Heart left ventricle (tissue), 13 donors: ENCODE data around the gene AMELX.

Experiments
- CTCF ChIP-seq, 12 donors: fragments of 200-600 bp; sonication (generic) in 4 of 12; IDR thresholded peaks; one replicate each; pipeline versions ENCODE4 v1.5.0 to v1.8.0; 2018 to 2022; ENCODE audit warnings: antibody characterized with exemption in 12 of 12, mild to moderate bottlenecking in 5 of 12
- POLR2A ChIP-seq, 2 donors: fragments of 450-650 bp; IDR thresholded peaks; one replicate each; pipeline ENCODE4 v1.6.1; 2017; ENCODE audit warnings: antibody characterized with exemption in 2 of 2, mild to moderate bottlenecking in 2 of 2, moderate library complexity in 2 of 2
- donor health status: ischemic (EF 13 %, LVEDD 7.1; RV severe dilation, severe dysfunction).
- donor health status: DM: no; HTN: yes; CAD: no.
- donor health status: DM: no; HTN: no; CAD: no.
- donor health status: ischemic (EF 25% LVEDD 6.9; RV normal size, moderate dysfunction).
- donor health status: ischemic (EF 25% LVEDD 5.7; RV mildly dilated, moderate dysfunction).
- donor health status: ischemic (EF 35%, LVEDD 5.7; RV mildly dilated, moderate dysfunction).
- donor health status: nonischemic (EF 11% LVEDD 7.7; RV severe dilation, severe dysfunction).
- donor health status: DM: yes; HTN: yes; CAD: no.
- donor health status: PGD.
- donor health status: ischemic (EF 29% LVEDD 5.4; RV normal size, mild dysfunction).
- donor health status: nonischemic (EF 23%, LVEDD 6.1; RV moderate dilation, normal function).

GRCh38 chrX:11349661-11350337 is 56.6 kb downstream of the AMELX start:
- TF ChIP-seq POLR2A (IDR thresholded peaks at IDR 0.05) = no peak
- no peak for TF ChIP-seq CTCF (IDR thresholded peaks at IDR 0.05)
